Measurements from ENCODE around the gene OR10G7. TPM values are rescaled to one million over a fixed set of nuclear protein-coding genes. Genes with fewer than 3 reads are reported as not detected.

The OR10G7 gene
- not detected for total RNA-seq

- DNase-seq: no peak
- no peak for ATAC-seq (replicated peaks in 1 of 2)
- Mint-ChIP-seq H3K4me1 (ENCODE audit: low read depth) (no peaks in the 10 kb centered on the region), H3K9me3 (no peaks in the 10 kb centered on the region), H3K27ac (no peak within 1 kb of the TSS), H3K4me3 (no peak within 1 kb of the TSS), H3K36me3 (ENCODE audit: insufficient read depth in 2 of 2) (no peaks in the 10 kb centered on the region), H3K27me3 (ENCODE audit: low read depth) (peaks cover 5% of the 10 kb centered on the region)
These were observed at the start of gene OR10G7 for GRCh38 chr11:124041254-124041653. TSS of gene OR10G7 (minus strand) at chr11:124041325. CDS start at chr11:124039001, 2,324 bp downstream.

- Mint-ChIP-seq H3K4me3 (no peak overlapping the region), H3K27ac (no peak overlapping the region), H3K4me1 (ENCODE audit: low read depth) (no peaks in the 10 kb centered on the region), H3K36me3 (ENCODE audit: insufficient read depth in 2 of 2) (no peaks in the 10 kb centered on the region), H3K27me3 (ENCODE audit: low read depth) (peaks cover 29% of the 10 kb centered on the region), H3K9me3 (no peaks in the 10 kb centered on the region)
- no peak for DNase-seq
- no peak for ATAC-seq (replicated peaks in 1 of 2)
These were observed 45.1 kb upstream of the OR10G7 start for GRCh38 chr11:124085997-124086846.

- no peaks in the 10 kb centered on the region for H3K36me3 Mint-ChIP-seq (ENCODE audit: insufficient read depth in 2 of 2)
- DNase-seq: no peak
- no peak overlapping the region for H3K27ac Mint-ChIP-seq
- no peak overlapping the region for H3K4me3 Mint-ChIP-seq
- no peaks in the 10 kb centered on the region for H3K9me3 Mint-ChIP-seq
- no peak for ATAC-seq (replicated peaks in 1 of 2)
- peaks cover 27% of the 10 kb centered on the region for H3K27me3 Mint-ChIP-seq (ENCODE audit: low read depth)
- H3K4me1 Mint-ChIP-seq (ENCODE audit: low read depth): no peaks in the 10 kb centered on the region
These were observed 44.5 kb upstream of the OR10G7 start for GRCh38 chr11:124085583-124085982.

- ATAC-seq (replicated peaks in 1 of 2): no peak
These were observed 41.2 kb upstream of the OR10G7 start for GRCh38 chr11:124082371-124082770.

GRCh38 chr11:124081483-124081882 is 40.4 kb upstream of the OR10G7 start:
- ATAC-seq (replicated peaks in 1 of 2): no peak
- Mint-ChIP-seq H3K36me3 (ENCODE audit: insufficient read depth in 2 of 2) (no peaks in the 10 kb centered on the region), H3K4me3 (no peak overlapping the region), H3K4me1 (ENCODE audit: low read depth) (no peaks in the 10 kb centered on the region), H3K9me3 (no peaks in the 10 kb centered on the region), H3K27me3 (ENCODE audit: low read depth) (peaks cover 39% of the 10 kb centered on the region), H3K27ac (no peak overlapping the region)
- DNase-seq: no peak

More at GRCh38 chr11:124082371-124082770, 41.2 kb upstream of the OR10G7 start:
- Mint-ChIP-seq H3K36me3 (ENCODE audit: insufficient read depth in 2 of 2) (no peaks in the 10 kb centered on the region), H3K4me1 (ENCODE audit: low read depth) (no peaks in the 10 kb centered on the region), H3K4me3 (no peak overlapping the region), H3K27me3 (ENCODE audit: low read depth) (peaks cover 31% of the 10 kb centered on the region), H3K27ac (no peak overlapping the region), H3K9me3 (no peaks in the 10 kb centered on the region)
- DNase-seq: no peak

GRCh38 chr11:124080327-124081001 is 39.3 kb upstream of the OR10G7 start:
- Mint-ChIP-seq H3K27ac (no peak overlapping the region), H3K4me1 (ENCODE audit: low read depth) (no peaks in the 10 kb centered on the region), H3K9me3 (no peaks in the 10 kb centered on the region), H3K36me3 (ENCODE audit: insufficient read depth in 2 of 2) (no peaks in the 10 kb centered on the region), H3K4me3 (no peak overlapping the region), H3K27me3 (ENCODE audit: low read depth) (peaks cover 40% of the 10 kb centered on the region)
- ATAC-seq (replicated peaks in 1 of 2) (no peak), DNase-seq (no peak)

GRCh38 chr11:124079631-124080326 is 38.7 kb upstream of the OR10G7 start:
- Mint-ChIP-seq H3K27ac (no peak overlapping the region), H3K4me3 (no peak overlapping the region), H3K27me3 (ENCODE audit: low read depth) (peaks cover 40% of the 10 kb centered on the region), H3K9me3 (no peaks in the 10 kb centered on the region), H3K36me3 (ENCODE audit: insufficient read depth in 2 of 2) (no peaks in the 10 kb centered on the region), H3K4me1 (ENCODE audit: low read depth) (no peaks in the 10 kb centered on the region)
- ATAC-seq (replicated peaks in 1 of 2): no peak
- no peak for DNase-seq

- Mint-ChIP-seq H3K9me3 (no peaks in the 10 kb centered on the region), H3K27ac (no peak overlapping the region), H3K36me3 (ENCODE audit: insufficient read depth in 2 of 2) (no peaks in the 10 kb centered on the region), H3K4me1 (ENCODE audit: low read depth) (no peaks in the 10 kb centered on the region), H3K4me3 (no peak overlapping the region), H3K27me3 (ENCODE audit: low read depth) (peaks cover 36% of the 10 kb centered on the region)
- ATAC-seq (replicated peaks in 1 of 2): no peak
- no peak for DNase-seq
These were observed 37.5 kb upstream of the OR10G7 start for GRCh38 chr11:124078591-124078990.

GRCh38 chr11:124077266-124077665 is 36.1 kb upstream of the OR10G7 start:
- Mint-ChIP-seq H3K4me3 (peak overlapping the region; percentile 0 to 38), H3K9me3 (no peaks in the 10 kb centered on the region), H3K27ac (no peak overlapping the region), H3K4me1 (ENCODE audit: low read depth) (no peaks in the 10 kb centered on the region), H3K36me3 (ENCODE audit: insufficient read depth in 2 of 2) (no peaks in the 10 kb centered on the region), H3K27me3 (ENCODE audit: low read depth) (peaks cover 23% of the 10 kb centered on the region)
- DNase-seq: no peak
- ATAC-seq (replicated peaks in 1 of 2): no peak

- DNase-seq (peak; percentile 25 to 36), ATAC-seq (replicated peaks in 1 of 2) (peak; percentile 63 to 74)
- H3K4me3 Mint-ChIP-seq: peak overlapping the region; percentile 71 to 73
- H3K27ac Mint-ChIP-seq: no peak overlapping the region
- H3K27me3 Mint-ChIP-seq (ENCODE audit: low read depth): peaks cover 16% of the 10 kb centered on the region
- H3K4me1 Mint-ChIP-seq (ENCODE audit: low read depth): peaks cover 3% of the 10 kb centered on the region
- H3K36me3 Mint-ChIP-seq (ENCODE audit: insufficient read depth in 2 of 2): no peaks in the 10 kb centered on the region
- no peaks in the 10 kb centered on the region for H3K9me3 Mint-ChIP-seq
These were observed 34.9 kb upstream of the OR10G7 start for GRCh38 chr11:124075841-124076651.

- Mint-ChIP-seq H3K9me3 (no peaks in the 10 kb centered on the region), H3K36me3 (ENCODE audit: insufficient read depth in 2 of 2) (no peaks in the 10 kb centered on the region), H3K4me3 (no peak overlapping the region), H3K4me1 (ENCODE audit: low read depth) (peaks cover 4% of the 10 kb centered on the region), H3K27ac (no peak overlapping the region), H3K27me3 (ENCODE audit: low read depth) (peaks cover 15% of the 10 kb centered on the region)
- DNase-seq: no peak
- ATAC-seq (replicated peaks in 1 of 2): no peak
These were observed 34.3 kb upstream of the OR10G7 start for GRCh38 chr11:124075492-124075840.

- ATAC-seq (replicated peaks in 1 of 2) (no peak), DNase-seq (no peak)
- Mint-ChIP-seq H3K27me3 (ENCODE audit: low read depth) (peaks cover 15% of the 10 kb centered on the region), H3K4me3 (no peak overlapping the region), H3K4me1 (ENCODE audit: low read depth) (peaks cover 12% of the 10 kb centered on the region), H3K9me3 (no peaks in the 10 kb centered on the region), H3K27ac (no peak overlapping the region), H3K36me3 (ENCODE audit: insufficient read depth in 2 of 2) (no peaks in the 10 kb centered on the region)
These were observed 33.4 kb upstream of the OR10G7 start for GRCh38 chr11:124074554-124074953.
